ENCODE data around the gene RRP36. TPM values are rescaled to one million over a fixed set of nuclear protein-coding genes. Genes with fewer than 3 reads are reported as not detected.

Gene RRP36
- total RNA-seq, 1 donor from 2014 or later, result 89.1 TPM

DNA sequence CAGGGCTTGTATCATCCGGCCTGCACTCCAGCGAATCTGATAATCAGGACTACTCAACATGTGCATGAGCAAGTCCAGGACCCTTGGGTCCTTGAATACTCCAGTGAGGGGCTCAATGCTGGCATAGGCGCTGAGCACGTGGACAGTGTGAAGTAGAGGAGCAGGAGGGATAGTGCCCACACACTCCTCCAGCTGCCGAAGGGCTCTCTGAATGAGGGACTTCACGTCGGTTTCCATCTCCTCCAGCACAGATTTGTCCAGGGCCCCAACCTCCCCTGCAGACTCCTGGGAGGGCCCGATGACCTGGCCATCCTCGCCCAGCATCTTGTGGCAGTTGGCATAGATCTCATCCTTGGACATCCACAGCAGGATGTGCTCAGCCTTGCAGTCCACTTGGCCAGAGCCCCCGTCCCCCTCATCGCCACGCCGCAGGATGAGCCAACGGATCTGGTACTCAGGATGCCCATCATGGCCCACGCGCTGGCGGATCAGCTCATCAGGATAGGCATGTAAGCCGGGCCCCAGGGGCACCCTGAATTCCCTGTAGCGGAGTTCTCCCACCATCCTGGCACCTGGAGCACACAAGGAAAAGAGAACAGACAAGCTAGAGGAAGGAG is 30.9 kb downstream of the RRP36 start:
- H3K4me1 Mint-ChIP-seq, result peaks cover 32% of the 10 kb centered on the region
- no peaks in the 10 kb centered on the region for H3K9me3 Mint-ChIP-seq
- H3K4me3 Mint-ChIP-seq, result peak overlapping the region; percentile 94
- DNase-seq (ENCODE audit: low read depth, low spot score), result no peak
- TF ChIP-seq, protein P1, sequence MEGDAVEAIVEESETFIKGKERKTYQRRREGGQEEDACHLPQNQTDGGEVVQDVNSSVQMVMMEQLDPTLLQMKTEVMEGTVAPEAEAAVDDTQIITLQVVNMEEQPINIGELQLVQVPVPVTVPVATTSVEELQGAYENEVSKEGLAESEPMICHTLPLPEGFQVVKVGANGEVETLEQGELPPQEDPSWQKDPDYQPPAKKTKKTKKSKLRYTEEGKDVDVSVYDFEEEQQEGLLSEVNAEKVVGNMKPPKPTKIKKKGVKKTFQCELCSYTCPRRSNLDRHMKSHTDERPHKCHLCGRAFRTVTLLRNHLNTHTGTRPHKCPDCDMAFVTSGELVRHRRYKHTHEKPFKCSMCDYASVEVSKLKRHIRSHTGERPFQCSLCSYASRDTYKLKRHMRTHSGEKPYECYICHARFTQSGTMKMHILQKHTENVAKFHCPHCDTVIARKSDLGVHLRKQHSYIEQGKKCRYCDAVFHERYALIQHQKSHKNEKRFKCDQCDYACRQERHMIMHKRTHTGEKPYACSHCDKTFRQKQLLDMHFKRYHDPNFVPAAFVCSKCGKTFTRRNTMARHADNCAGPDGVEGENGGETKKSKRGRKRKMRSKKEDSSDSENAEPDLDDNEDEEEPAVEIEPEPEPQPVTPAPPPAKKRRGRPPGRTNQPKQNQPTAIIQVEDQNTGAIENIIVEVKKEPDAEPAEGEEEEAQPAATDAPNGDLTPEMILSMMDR (conservative IDR thresholded peaks at IDR 0.05), result no peak
- no peaks in the 10 kb centered on the region for H3K27me3 Mint-ChIP-seq (ENCODE audit: low read depth)
- peaks cover 9% of the 10 kb centered on the region for H3K36me3 Mint-ChIP-seq (ENCODE audit: low read depth)
- peak overlapping the region; percentile 31 for H3K27ac Mint-ChIP-seq (ENCODE audit: unreplicated experiment)

DNA sequence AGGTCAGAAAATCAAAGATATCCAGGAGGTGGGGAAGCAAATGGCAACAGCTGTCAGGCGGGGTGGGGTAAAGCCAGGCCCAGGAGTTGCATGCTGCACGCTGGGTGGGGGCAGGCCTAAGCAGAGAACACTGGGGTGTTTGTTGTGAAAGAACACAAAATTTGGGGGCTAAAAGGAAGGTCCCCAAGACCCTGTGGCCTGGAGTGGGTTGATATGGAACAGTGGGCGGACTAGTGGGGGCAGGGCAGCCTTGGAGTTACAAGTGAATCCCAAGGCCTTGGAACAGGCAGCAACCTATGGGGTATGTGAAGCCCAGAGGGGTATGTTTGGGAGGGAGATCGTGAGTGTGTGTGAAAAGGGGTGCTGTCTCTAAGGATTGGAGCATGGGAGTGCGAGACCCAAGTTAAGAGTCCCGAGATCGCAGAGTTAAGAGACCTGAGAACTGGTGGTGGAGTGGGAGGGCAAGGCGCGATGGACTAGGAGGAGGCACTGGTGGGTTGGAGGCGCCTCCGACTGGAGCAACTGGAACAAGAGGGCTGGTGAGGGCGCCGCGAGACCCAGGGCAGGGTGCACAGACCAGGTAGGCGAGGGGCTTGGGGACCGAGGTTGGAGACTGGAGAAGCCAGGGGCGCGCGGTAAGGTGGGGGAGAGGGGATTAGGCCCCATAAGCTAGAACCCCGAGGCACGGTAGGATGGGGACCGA is 31.6 kb downstream of the RRP36 start:
- TF ChIP-seq, protein P1 (conservative IDR thresholded peaks at IDR 0.05), result no peak
- H3K36me3 Mint-ChIP-seq (ENCODE audit: low read depth), result peaks cover 6% of the 10 kb centered on the region
- peak overlapping the region; percentile 98 for H3K27ac Mint-ChIP-seq (ENCODE audit: unreplicated experiment)
- no peaks in the 10 kb centered on the region for H3K27me3 Mint-ChIP-seq (ENCODE audit: low read depth)
- no peaks in the 10 kb centered on the region for H3K9me3 Mint-ChIP-seq
- H3K4me3 Mint-ChIP-seq, result peak overlapping the region; percentile 94
- H3K4me1 Mint-ChIP-seq, result peaks cover 34% of the 10 kb centered on the region
- DNase-seq (ENCODE audit: low read depth, low spot score), result no peak

DNA sequence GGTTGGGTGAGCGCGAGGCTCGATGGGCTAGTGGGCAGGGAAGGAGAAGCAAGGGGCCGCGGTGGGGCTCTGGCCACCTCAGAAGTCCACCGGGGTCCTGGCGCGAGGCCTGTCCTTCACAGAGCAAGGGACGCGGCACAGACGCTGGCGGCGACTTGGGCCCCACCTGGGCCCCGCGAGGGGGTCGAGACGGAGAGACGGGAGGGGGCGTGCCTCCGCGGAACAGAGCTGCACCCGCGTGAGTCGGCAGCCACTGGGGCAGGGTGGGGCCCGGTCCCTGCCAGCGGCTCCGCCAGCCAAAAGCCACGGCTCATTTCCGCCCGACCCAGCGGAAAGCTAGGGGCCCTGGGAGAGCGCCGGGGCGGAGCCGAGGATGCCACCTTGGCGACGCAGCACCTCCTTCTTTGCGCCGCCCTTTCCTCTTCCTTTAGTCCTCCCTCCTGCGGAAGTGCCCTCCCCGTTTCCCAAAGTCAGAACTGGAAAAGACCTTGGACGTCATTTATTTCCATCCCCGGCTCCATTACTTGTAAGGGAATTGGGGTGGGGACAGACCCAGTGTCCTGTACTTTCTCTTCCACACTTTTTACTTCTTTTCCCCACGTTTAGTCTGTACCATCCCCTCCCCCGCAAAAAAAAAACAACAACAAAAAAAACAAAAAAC is 32.3 kb downstream of the RRP36 start, which contains the start of gene CUL7:
CUL7 (minus strand) TSS at position 307 of the 661 bp plus-strand sequence. CDS start 1,063 bp downstream, outside the sequence.
- H3K36me3 Mint-ChIP-seq (ENCODE audit: low read depth), result peaks cover 6% of the 10 kb centered on the region
- peak within 1 kb of the TSS; percentile 94 for H3K4me3 Mint-ChIP-seq
- H3K4me1 Mint-ChIP-seq, result peaks cover 41% of the 10 kb centered on the region
- peak; percentile 73 for DNase-seq (ENCODE audit: low read depth, low spot score)
- no peaks in the 10 kb centered on the region for H3K27me3 Mint-ChIP-seq (ENCODE audit: low read depth)
- H3K27ac Mint-ChIP-seq (ENCODE audit: unreplicated experiment), result peak within 1 kb of the TSS; percentile 98
- H3K9me3 Mint-ChIP-seq, result no peaks in the 10 kb centered on the region
- TF ChIP-seq, protein P1 (conservative IDR thresholded peaks at IDR 0.05), result no peak

DNA sequence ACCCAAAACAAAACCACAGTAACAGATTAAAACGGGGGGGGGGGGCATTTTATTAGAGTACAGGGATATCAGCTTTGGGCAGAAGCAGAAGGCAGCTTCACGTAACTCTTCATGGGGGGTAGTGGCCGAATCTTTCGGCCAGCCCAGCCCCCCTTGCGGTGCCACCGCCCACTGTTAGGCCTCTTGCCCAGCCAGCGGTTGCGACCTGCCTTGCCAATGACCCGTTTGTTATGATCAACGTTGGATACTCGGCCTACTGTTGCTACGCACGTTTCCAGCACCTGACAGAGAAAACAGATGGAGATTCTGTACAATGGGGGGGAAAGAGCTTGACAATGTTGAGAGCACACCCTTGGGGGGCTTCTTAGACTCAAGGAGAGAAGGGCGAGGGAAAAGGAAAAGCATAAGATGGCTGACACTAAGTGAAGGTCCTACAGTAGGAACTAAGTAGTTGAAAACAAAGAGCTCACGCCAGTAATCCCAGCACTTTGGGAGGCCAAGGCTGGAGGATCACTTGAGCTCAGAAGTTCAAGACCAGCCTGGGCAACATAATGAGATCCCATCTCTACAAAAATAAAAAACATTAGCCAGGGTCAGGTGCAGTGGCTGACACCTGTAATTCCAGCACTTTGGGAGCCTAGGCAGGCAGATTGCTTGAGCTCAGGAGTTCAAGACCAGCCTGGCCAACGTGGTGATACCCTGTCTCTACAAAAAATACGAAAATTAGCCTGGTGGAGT is 33.0 kb downstream of the RRP36 start:
- Mint-ChIP-seq H3K9me3 (no peaks in the 10 kb centered on the region), H3K36me3 (ENCODE audit: low read depth) (peaks cover 6% of the 10 kb centered on the region), H3K27ac (ENCODE audit: unreplicated experiment) (peak overlapping the region; percentile 96), H3K27me3 (ENCODE audit: low read depth) (no peaks in the 10 kb centered on the region), H3K4me3 (peak overlapping the region; percentile 94), H3K4me1 (peaks cover 48% of the 10 kb centered on the region)
- TF ChIP-seq, protein P1 (conservative IDR thresholded peaks at IDR 0.05), result no peak
- DNase-seq (ENCODE audit: low read depth, low spot score), result no peak

DNA sequence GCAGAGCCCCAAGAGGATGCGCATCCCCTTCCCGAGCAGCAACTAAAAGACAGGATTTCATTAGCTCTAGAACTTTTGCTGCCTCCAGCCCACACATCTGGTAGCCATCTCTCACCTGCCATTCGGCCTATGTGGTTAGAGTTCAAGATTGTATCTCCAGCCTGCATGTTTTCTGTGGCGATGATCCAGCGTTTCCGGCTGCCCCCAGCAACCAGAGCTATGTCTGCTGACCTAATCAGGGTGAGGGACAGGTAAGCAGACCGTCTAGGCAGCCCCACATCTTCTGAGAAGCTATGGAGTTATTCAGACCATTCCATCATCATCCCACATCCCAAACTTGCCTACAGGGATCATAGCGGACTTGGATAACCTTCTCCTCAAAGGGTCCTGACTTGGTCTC is 34.5 kb downstream of the RRP36 start:
- Mint-ChIP-seq H3K4me3 (peak overlapping the region; percentile 94), H3K27ac (ENCODE audit: unreplicated experiment) (no peak overlapping the region)

More for the DNA sequence above, 34.5 kb downstream of the RRP36 start:
- Mint-ChIP-seq H3K27me3 (ENCODE audit: low read depth) (no peaks in the 10 kb centered on the region), H3K4me1 (peaks cover 54% of the 10 kb centered on the region), H3K9me3 (no peaks in the 10 kb centered on the region), H3K36me3 (ENCODE audit: low read depth) (peaks cover 4% of the 10 kb centered on the region)
- TF ChIP-seq, protein P1 (conservative IDR thresholded peaks at IDR 0.05), result no peak
- DNase-seq (ENCODE audit: low read depth, low spot score), result no peak
